Parathyroid adenoma (tissue), 2 donors: ENCODE data around the gene SYNDIG1.

Source experiments
- H2AFZ ChIP-seq: fragments of 300-600 bp; sonication (generic); one replicate; pipeline ENCODE4 v1.7.0; 2017; ENCODE audit warnings: antibody characterized with exemption, mild to moderate bottlenecking
- H3K27ac ChIP-seq: fragments of 300-600 bp; sonication (generic); one replicate; pipeline ENCODE4 v1.7.0; 2017
- H3K27me3 ChIP-seq: fragments of 300-600 bp; sonication (generic); one replicate; pipeline ENCODE4 v1.7.0; 2017; ENCODE audit warnings: low read length; ENCODE audit not compliant: control insufficient read depth, insufficient read depth
- H3K36me3 ChIP-seq: fragments of 300-600 bp; sonication (generic); one replicate; pipeline ENCODE4 v1.7.0; 2017; ENCODE audit warnings: low read length; ENCODE audit not compliant: control insufficient read depth, insufficient read depth
- H3K4me1 ChIP-seq: fragments of 300-600 bp; sonication (generic); one replicate; pipeline ENCODE4 v1.7.0; 2017; ENCODE audit warnings: control low read depth
- H3K4me2 ChIP-seq: fragments of 300-600 bp; sonication (generic); one replicate; pipeline ENCODE4 v1.7.0; 2017; ENCODE audit warnings: low read length
- H3K4me3 ChIP-seq: fragments of 300-600 bp; sonication (generic); one replicate; pipeline ENCODE4 v1.7.0; 2017; ENCODE audit warnings: low read depth, low read length
- H3K79me2 ChIP-seq: fragments of 300-600 bp; sonication (generic); one replicate; pipeline ENCODE4 v1.7.0; 2017; ENCODE audit warnings: control low read depth
- H3K9ac ChIP-seq: fragments of 300-600 bp; sonication (generic); one replicate; pipeline ENCODE4 v1.7.0; 2017; ENCODE audit warnings: mild to moderate bottlenecking
- H3K9me3 ChIP-seq: fragments of 300-600 bp; sonication (generic); one replicate; pipeline ENCODE4 v1.7.0; 2017; ENCODE audit warnings: low read length; ENCODE audit not compliant: control insufficient read depth
- CTCF ChIP-seq: fragments of 300-600 bp; sonication (generic); IDR thresholded peaks from one replicate; pipeline ENCODE4 v1.7.0; 2017; ENCODE audit warnings: antibody characterized with exemption, mild to moderate bottlenecking
- donor health status: primary hyperparathyroidism.

The SYNDIG1 gene

GRCh38 chr20:24460712-24461111 lies 8.7 kb upstream of the SYNDIG1 start:
- no peak for TF ChIP-seq CTCF
- no peak overlapping the region for H3K27ac ChIP-seq
- H3K36me3 ChIP-seq = no peaks in the 10 kb centered on the region
- no peak overlapping the region for H3K9ac ChIP-seq
- H3K79me2 ChIP-seq = no peaks in the 10 kb centered on the region
- H2AFZ ChIP-seq = no peak overlapping the region
- no peaks in the 10 kb centered on the region for H3K4me1 ChIP-seq
- no peaks in the 10 kb centered on the region for H3K9me3 ChIP-seq
- H3K4me2 ChIP-seq = no peak overlapping the region
- peaks cover 5% of the 10 kb centered on the region for H3K27me3 ChIP-seq
- H3K4me3 ChIP-seq = no peak overlapping the region

GRCh38 chr20:24461848-24462247 lies 7.6 kb upstream of the SYNDIG1 start:
- Histone ChIP-seq H3K9me3 (no peaks in the 10 kb centered on the region), H3K36me3 (no peaks in the 10 kb centered on the region), H3K4me3 (no peak overlapping the region), H3K9ac (no peak overlapping the region), H3K27me3 (peaks cover 1% of the 10 kb centered on the region), H3K4me1 (no peaks in the 10 kb centered on the region), H3K4me2 (no peak overlapping the region), H3K27ac (no peak overlapping the region), H3K79me2 (no peaks in the 10 kb centered on the region), H2AFZ (no peak overlapping the region)
- no peak for TF ChIP-seq CTCF

- Histone ChIP-seq H3K27me3 (no peaks in the 10 kb centered on the region), H3K79me2 (no peaks in the 10 kb centered on the region), H3K9ac (no peak overlapping the region), H2AFZ (no peak overlapping the region), H3K36me3 (no peaks in the 10 kb centered on the region), H3K4me3 (no peak overlapping the region), H3K4me1 (no peaks in the 10 kb centered on the region), H3K9me3 (no peaks in the 10 kb centered on the region), H3K27ac (no peak overlapping the region), H3K4me2 (no peak overlapping the region)
- no peak for TF ChIP-seq CTCF
These were observed 6.9 kb upstream of the SYNDIG1 start for GRCh38 chr20:24462460-24463010.

GRCh38 chr20:24465159-24465558 lies 4.3 kb upstream of the SYNDIG1 start:
- Histone ChIP-seq H3K4me3 (no peak overlapping the region), H3K4me1 (no peaks in the 10 kb centered on the region), H3K79me2 (no peaks in the 10 kb centered on the region), H3K36me3 (no peaks in the 10 kb centered on the region), H3K9ac (no peak overlapping the region), H3K9me3 (no peaks in the 10 kb centered on the region), H3K27ac (no peak overlapping the region), H3K4me2 (no peak overlapping the region), H2AFZ (no peak overlapping the region), H3K27me3 (no peaks in the 10 kb centered on the region)
- no peak for TF ChIP-seq CTCF

- no peak overlapping the region for H3K27ac ChIP-seq
- H3K79me2 ChIP-seq = no peaks in the 10 kb centered on the region
- H2AFZ ChIP-seq = no peak overlapping the region
- H3K9me3 ChIP-seq = no peaks in the 10 kb centered on the region
- peaks cover 4% of the 10 kb centered on the region for H3K4me1 ChIP-seq
- no peaks in the 10 kb centered on the region for H3K36me3 ChIP-seq
- no peak overlapping the region for H3K9ac ChIP-seq
- no peaks in the 10 kb centered on the region for H3K27me3 ChIP-seq
- H3K4me2 ChIP-seq = no peak overlapping the region
- no peak overlapping the region for H3K4me3 ChIP-seq
- TF ChIP-seq CTCF = no peak
These were observed 3.7 kb upstream of the SYNDIG1 start for GRCh38 chr20:24465730-24466129.
